Mesodermal cell (in vitro differentiated cells): ENCODE measurements around the gene LIN37.

Source experiments
- H3K27ac ChIP-seq: 2 replicates; pipeline ENCODE4 v1.7.0; 2013; ENCODE audit warnings: mild to moderate bottlenecking, low read depth, low read length, moderate library complexity; ENCODE audit not compliant: severe bottlenecking
- H3K36me3 ChIP-seq: 2 replicates; pipeline ENCODE4 v1.7.1; 2013; ENCODE audit warnings: mild to moderate bottlenecking, low read length, moderate library complexity; ENCODE audit not compliant: control insufficient read depth, insufficient read depth
- H3K4me1 ChIP-seq: one replicate; pipeline ENCODE4 v1.7.1; 2013; ENCODE audit warnings: mild to moderate bottlenecking, low read length; ENCODE audit not compliant: insufficient read depth, control insufficient read depth, poor library complexity, severe bottlenecking
- H3K4me3 ChIP-seq: 2 replicates; pipeline ENCODE4 v1.7.0; 2013; ENCODE audit warnings: low read length, control low read depth, mild to moderate bottlenecking; ENCODE audit not compliant: insufficient read depth, poor library complexity, severe bottlenecking; ENCODE audit errors: extremely low read depth
- H3K9me3 ChIP-seq: 2 replicates; pipeline ENCODE4 v1.7.1; 2013; ENCODE audit warnings: mild to moderate bottlenecking, low read length, moderate library complexity; ENCODE audit not compliant: control insufficient read depth
- WGBS, 2 experiments: methylation state at CpG; one replicate each; pipeline ENCODE4 v1.1.5; 2013; ENCODE audit warnings: missing lambda C conversion rate in 2 of 2; ENCODE audit not compliant: insufficient coverage in 2 of 2; 5-methylcytosine and 5-hydroxymethylcytosine counted together

The LIN37 gene

GRCh38 chr19:35777961-35778360 is 29.6 kb downstream of the LIN37 start:
- H3K9me3 ChIP-seq = no peaks in the 10 kb centered on the region
- 91 to 98% methylated on average over 7 of the region's 7 CpGs for WGBS, 2 experiments
- H3K4me1 ChIP-seq = peaks cover 20% of the 10 kb centered on the region
- no peak overlapping the region for H3K4me3 ChIP-seq
- no peak overlapping the region for H3K27ac ChIP-seq
- peaks cover 23% of the 10 kb centered on the region for H3K36me3 ChIP-seq

DNA sequence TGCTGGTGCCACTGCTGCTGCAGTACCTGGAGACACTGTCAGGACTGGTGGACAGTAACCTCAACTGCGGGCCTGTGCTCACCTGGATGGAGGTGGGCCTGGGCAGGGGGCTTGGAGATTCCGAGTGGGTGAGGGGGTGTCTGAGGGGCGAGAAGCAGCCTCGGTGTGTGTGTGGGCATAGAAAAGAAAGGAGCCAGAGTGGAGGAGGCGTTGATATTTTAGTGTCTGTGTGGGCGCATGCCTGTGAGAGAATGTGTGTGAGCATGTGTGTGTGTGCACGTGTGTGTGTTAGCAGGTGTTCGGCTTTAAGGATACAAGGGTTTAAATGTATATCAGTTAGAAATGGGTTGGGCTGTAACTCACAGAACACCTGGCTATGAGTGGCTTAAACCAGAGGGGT is 30.7 kb downstream of the LIN37 start:
- no peak overlapping the region for H3K4me3 ChIP-seq
- H3K36me3 ChIP-seq = peaks cover 23% of the 10 kb centered on the region
- no peaks in the 10 kb centered on the region for H3K9me3 ChIP-seq
- 92 to 95% methylated on average over 8 of the region's 8 CpGs for WGBS, 2 experiments
- no peak overlapping the region for H3K27ac ChIP-seq
- H3K4me1 ChIP-seq = peaks cover 24% of the 10 kb centered on the region

GRCh38 chr19:35780058-35780457 is 31.7 kb downstream of the LIN37 start:
- Histone ChIP-seq H3K4me1 (peaks cover 24% of the 10 kb centered on the region), H3K36me3 (peaks cover 23% of the 10 kb centered on the region)
- WGBS, 2 experiments = 90 to 92% methylated on average over 12 to 15 of the region's 16 CpGs

DNA sequence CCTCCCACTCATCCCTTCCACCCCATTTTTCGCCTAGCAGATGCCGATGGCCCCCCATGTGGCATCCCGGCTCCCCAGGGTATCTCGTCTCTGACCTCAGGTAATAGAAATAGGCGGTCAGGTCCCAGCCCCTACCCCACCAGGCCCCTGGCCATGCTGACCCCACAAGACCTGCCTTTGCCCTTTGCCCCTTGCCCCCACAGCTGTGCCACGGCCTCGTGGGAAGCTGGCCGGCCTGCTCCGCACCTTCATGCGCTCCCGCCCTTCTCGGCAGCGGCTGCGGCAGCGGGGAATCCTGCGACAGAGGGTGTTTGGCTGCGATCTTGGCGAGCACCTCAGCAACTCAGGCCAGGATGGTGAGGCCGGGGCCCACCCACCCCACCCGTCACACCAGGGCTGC is 32.3 kb downstream of the LIN37 start:
- Histone ChIP-seq H3K9me3 (no peaks in the 10 kb centered on the region), H3K4me1 (peaks cover 24% of the 10 kb centered on the region), H3K36me3 (peaks cover 26% of the 10 kb centered on the region), H3K4me3 (no peak overlapping the region), H3K27ac (no peak overlapping the region)
- WGBS, 2 experiments = 95 to 98% methylated on average over 16 to 20 of the region's 20 CpGs

More at GRCh38 chr19:35780058-35780457, 31.7 kb downstream of the LIN37 start:
- Histone ChIP-seq H3K9me3 (no peaks in the 10 kb centered on the region), H3K27ac (no peak overlapping the region), H3K4me3 (no peak overlapping the region)

GRCh38 chr19:35781650-35782049 is 33.3 kb downstream of the LIN37 start:
- H3K9me3 ChIP-seq = no peaks in the 10 kb centered on the region
- no peak overlapping the region for H3K27ac ChIP-seq
- H3K36me3 ChIP-seq = peaks cover 31% of the 10 kb centered on the region
- WGBS, 2 experiments = 54% methylated on average over 5 to 6 of the region's 9 CpGs
- no peak overlapping the region for H3K4me3 ChIP-seq
- peaks cover 15% of the 10 kb centered on the region for H3K4me1 ChIP-seq

DNA sequence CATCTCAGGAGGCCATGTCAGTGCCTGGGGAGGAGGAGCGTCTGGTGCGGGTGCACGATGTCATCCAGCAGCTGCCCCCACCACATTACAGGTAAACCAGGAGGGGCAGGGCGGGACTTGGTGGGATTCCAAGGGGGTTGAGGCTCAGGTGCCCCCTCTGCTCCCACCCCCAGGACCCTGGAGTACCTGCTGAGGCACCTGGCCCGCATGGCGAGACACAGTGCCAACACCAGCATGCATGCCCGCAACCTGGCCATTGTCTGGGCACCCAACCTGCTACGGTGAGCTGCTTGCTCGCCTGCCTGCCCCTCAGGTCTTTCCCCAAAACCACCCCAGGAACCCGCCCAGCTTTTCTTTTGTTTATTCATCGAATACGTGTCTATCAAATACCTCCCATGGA is 34.2 kb downstream of the LIN37 start:
- Histone ChIP-seq H3K4me1 (peaks cover 6% of the 10 kb centered on the region), H3K27ac (no peak overlapping the region), H3K9me3 (no peaks in the 10 kb centered on the region), H3K36me3 (peaks cover 31% of the 10 kb centered on the region), H3K4me3 (no peak overlapping the region)
- WGBS, 2 experiments = 90 to 100% methylated on average over 7 to 9 of the region's 12 CpGs

GRCh38 chr19:35783469-35784434 is 35.4 kb downstream of the LIN37 start:
- H3K4me3 ChIP-seq = no peak overlapping the region
- peaks cover 4% of the 10 kb centered on the region for H3K4me1 ChIP-seq
- 69 to 81% methylated on average over 14 to 23 of the region's 28 CpGs for WGBS, 2 experiments
- peaks cover 24% of the 10 kb centered on the region for H3K36me3 ChIP-seq
- no peaks in the 10 kb centered on the region for H3K9me3 ChIP-seq
- no peak overlapping the region for H3K27ac ChIP-seq

- peaks cover 22% of the 10 kb centered on the region for H3K36me3 ChIP-seq
- WGBS, 2 experiments = 47 to 55% methylated on average over 25 to 36 of the region's 45 CpGs
- no peak overlapping the region for H3K4me3 ChIP-seq
- H3K27ac ChIP-seq = no peak overlapping the region
- H3K9me3 ChIP-seq = no peaks in the 10 kb centered on the region
- peaks cover 4% of the 10 kb centered on the region for H3K4me1 ChIP-seq
Measured at GRCh38 chr19:35784503-35785338, 36.3 kb downstream of the LIN37 start.

DNA sequence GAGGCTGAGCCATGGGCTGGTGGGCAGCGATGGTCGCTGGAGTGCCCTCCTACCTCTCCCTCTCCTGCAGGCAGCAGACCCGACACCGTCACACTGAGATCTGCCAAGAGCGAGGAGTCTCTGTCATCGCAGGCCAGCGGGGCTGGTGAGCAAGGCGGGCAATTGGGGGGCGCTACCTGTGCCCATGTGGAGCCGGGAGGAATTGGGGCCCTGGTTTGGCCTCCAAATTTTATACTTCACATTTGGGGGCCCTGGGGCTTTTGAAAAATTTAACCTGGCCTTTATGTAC is 36.9 kb downstream of the LIN37 start:
- Histone ChIP-seq H3K4me1 (peaks cover 4% of the 10 kb centered on the region), H3K4me3 (no peak overlapping the region), H3K36me3 (peaks cover 17% of the 10 kb centered on the region), H3K27ac (no peak overlapping the region), H3K9me3 (no peaks in the 10 kb centered on the region)
- WGBS, 2 experiments = 78 to 97% methylated on average over 6 to 10 of the region's 10 CpGs

- H3K36me3 ChIP-seq = peaks cover 12% of the 10 kb centered on the region
Measured at GRCh38 chr19:35786299-35787160, 38.2 kb downstream of the LIN37 start.

More at GRCh38 chr19:35786299-35787160, 38.2 kb downstream of the LIN37 start:
- WGBS, 2 experiments = 94 to 97% methylated on average over 19 to 24 of the region's 31 CpGs
- Histone ChIP-seq H3K27ac (no peak overlapping the region), H3K9me3 (no peaks in the 10 kb centered on the region), H3K4me1 (peaks cover 4% of the 10 kb centered on the region), H3K4me3 (no peak overlapping the region)
